HG02610 (cell line): ENCODE results near the gene IL21R.
"Not testable (repeated sequence)": the region's sequence is repeated elsewhere in the genome, so short reads cannot be mapped to it uniquely, and the experiment has no call there.

ENCODE experiments used
- ATAC-seq: cut with Tn5 transposase; IDR thresholded peaks from one replicate; pipeline ENCODE4 v1.9.1; 2021; ENCODE audit warnings: mild to moderate bottlenecking, moderate library complexity; ENCODE audit not compliant: unreplicated experiment

IL21R gene

GRCh38 chr16:27441276-27441675, 39.3 kb downstream of the IL21R start:
- no peak for ATAC-seq

- no peak for ATAC-seq
These were observed 40.0 kb downstream of the IL21R start for GRCh38 chr16:27441998-27442397.

- no peak for ATAC-seq
These were observed 42.0 kb downstream of the IL21R start for GRCh38 chr16:27444015-27444414.

DNA sequence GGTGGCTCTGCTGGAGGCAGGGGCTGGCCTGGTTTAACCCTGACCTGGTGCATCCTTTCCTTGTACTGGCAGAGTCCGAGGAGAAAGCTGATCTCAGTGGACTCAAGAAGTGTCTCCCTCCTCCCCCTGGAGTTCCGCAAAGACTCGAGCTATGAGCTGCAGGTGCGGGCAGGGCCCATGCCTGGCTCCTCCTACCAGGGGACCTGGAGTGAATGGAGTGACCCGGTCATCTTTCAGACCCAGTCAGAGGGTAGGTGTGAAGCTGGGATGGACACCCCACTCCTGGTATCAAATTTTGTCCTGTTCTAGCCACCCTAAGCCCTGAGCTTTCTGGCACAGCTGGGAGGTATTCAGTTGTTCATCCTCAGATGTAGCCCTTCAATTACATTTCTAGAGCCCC, 42.5 kb downstream of the IL21R start:
- ATAC-seq = no peak

GRCh38 chr16:27445502-27446175, 43.7 kb downstream of the IL21R start:
- ATAC-seq = no peak

GRCh38 chr16:27446721-27447120, 44.7 kb downstream of the IL21R start:
- ATAC-seq = no peak

DNA sequence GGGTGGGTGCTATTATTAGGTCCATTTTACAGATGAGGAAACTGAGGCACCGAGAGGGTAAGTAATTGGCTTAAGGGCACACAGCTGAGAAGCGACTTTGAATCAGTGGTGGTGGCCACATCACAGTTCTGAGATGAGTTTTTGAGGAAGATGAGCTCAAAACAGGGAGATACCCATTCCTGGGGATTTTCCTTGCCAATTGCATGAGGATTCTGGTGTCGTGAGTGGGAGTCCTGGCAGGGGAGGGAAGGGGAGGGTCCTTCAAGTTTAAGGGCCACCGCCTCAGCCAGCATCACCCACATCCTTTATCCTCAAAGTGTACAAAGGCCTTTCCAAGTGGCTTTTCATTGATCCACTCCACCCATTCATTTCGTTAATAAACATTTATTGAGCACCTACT, 45.3 kb downstream of the IL21R start:
- ATAC-seq = no peak

DNA sequence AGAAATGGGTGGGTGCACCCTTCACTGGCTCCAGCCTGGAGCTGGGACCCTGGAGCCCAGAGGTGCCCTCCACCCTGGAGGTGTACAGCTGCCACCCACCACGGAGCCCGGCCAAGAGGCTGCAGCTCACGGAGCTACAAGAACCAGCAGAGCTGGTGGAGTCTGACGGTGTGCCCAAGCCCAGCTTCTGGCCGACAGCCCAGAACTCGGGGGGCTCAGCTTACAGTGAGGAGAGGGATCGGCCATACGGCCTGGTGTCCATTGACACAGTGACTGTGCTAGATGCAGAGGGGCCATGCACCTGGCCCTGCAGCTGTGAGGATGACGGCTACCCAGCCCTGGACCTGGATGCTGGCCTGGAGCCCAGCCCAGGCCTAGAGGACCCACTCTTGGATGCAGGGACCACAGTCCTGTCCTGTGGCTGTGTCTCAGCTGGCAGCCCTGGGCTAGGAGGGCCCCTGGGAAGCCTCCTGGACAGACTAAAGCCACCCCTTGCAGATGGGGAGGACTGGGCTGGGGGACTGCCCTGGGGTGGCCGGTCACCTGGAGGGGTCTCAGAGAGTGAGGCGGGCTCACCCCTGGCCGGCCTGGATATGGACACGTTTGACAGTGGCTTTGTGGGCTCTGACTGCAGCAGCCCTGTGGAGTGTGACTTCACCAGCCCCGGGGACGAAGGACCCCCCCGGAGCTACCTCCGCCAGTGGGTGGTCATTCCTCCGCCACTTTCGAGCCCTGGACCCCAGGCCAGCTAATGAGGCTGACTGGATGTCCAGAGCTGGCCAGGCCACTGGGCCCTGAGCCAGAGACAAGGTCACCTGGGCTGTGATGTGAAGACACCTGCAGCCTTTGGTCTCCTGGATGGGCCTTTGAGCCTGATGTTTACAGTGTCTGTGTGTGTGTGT, 46.8 kb downstream of the IL21R start:
- no peak for ATAC-seq

DNA sequence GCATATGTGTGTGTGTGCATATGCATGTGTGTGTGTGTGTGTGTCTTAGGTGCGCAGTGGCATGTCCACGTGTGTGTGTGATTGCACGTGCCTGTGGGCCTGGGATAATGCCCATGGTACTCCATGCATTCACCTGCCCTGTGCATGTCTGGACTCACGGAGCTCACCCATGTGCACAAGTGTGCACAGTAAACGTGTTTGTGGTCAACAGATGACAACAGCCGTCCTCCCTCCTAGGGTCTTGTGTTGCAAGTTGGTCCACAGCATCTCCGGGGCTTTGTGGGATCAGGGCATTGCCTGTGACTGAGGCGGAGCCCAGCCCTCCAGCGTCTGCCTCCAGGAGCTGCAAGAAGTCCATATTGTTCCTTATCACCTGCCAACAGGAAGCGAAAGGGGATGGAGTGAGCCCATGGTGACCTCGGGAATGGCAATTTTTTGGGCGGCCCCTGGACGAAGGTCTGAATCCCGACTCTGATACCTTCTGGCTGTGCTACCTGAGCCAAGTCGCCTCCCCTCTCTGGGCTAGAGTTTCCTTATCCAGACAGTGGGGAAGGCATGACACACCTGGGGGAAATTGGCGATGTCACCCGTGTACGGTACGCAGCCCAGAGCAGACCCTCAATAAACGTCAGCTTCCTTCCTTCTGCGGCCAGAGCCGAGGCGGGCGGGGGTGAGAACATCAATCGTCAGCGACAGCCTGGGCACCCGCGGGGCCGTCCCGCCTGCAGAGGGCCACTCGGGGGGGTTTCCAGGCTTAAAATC, 47.6 kb downstream of the IL21R start:
- peak; percentile 58 for ATAC-seq

GRCh38 chr16:27450196-27450549, 48.2 kb downstream of the IL21R start:
- no peak for ATAC-seq

- no peak for ATAC-seq
These were observed 50.9 kb downstream of the IL21R start for GRCh38 chr16:27452569-27453493.

GRCh38 chr16:27453494-27453825, 51.5 kb downstream of the IL21R start:
- ATAC-seq = no peak

DNA sequence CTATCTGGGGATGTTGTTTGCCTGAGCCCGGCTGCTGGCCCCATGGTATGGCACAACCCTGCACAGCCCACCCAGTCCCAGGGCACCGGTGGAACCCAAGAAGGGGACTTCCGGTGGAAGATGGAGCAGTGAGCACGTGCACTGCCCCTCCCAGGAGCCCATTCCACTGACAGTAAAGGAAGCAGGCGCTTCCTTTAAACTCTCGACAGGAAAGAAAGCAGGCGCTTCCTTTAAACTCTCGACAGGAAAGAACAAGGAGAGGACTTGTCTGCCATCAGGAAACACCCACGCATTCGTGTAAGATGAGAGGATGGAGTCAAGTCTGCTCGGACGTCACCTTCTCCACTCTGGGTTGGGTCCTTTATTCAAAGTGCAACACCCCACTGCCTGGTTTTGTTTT, 53.7 kb downstream of the IL21R start:
- no peak for ATAC-seq

- ATAC-seq = not testable (repeated sequence)
These were observed 55.6 kb downstream of the IL21R start for GRCh38 chr16:27457605-27457900.

DNA sequence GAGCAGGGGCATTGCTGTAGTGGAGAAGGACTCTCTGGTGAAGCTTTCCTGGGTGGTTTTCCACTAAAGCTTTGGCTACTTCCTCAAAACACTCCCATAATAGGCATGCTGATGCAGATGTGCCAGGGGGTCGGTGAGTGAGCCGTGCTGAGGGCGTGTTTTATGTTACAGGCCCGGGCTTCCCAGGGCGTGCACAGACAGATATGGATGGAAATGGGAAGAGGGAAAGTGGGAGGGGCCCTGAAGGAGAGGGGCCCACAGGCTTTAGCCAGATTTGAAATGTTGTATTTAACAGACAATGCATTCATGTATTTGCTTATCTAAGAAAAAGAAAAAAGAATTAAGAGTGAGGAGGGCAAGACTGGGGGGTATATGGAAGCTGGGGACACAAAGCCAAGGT, 56.3 kb downstream of the IL21R start:
- ATAC-seq = no peak

DNA sequence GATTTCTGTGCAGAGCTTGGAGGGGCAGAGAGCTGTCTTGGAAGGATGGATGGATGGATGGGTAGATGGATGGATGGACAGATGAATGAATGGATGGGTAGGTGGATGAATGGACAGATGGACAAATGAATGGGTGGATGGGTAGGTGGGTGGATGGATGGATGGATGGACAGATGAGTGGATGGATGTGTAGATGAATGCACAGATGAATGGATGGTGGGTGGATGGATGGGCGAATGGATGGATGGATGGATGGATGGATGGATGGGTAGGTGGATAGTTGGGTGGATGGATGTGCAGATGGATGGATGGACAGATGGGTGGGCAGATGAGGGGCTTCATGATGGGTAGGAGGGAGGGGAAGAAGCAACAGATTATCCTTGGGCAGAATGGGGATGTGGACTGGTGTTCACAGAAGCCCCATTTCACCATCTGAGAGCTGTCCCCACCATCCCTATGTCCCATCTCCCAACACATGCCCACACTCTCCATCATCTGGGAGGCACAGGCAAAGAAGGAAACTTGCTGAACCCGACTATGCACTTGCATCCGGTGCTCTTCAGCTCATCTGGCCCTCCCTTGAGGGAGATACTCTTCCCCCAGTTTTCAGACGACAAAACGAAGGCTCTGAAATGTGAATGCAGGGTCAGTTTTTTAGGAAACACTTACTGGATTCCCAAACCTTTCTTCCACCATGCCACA, 57.2 kb downstream of the IL21R start:
- ATAC-seq = no peak

DNA sequence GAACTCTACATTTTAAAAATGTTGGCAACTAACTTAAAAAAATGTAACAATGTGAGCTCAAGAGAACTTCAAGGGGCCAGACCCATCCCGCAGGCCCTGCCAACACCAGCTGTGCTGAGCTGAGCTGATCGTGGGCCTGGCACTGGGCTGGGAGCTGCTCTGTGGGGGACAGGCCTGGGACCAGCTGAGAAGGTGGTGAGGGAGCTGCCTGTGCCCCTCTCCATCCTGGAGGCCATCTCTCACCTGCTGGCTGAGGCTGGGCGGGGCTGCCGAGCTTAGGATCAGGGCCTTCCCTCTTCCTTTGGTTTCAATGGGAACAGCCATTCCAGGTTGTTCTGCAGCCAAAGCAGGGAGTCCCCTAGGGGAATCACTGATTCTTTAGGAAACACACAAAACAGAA, 58.2 kb downstream of the IL21R start:
- no peak for ATAC-seq

- ATAC-seq = no peak
These were observed 58.9 kb downstream of the IL21R start for GRCh38 chr16:27460663-27461482.

DNA sequence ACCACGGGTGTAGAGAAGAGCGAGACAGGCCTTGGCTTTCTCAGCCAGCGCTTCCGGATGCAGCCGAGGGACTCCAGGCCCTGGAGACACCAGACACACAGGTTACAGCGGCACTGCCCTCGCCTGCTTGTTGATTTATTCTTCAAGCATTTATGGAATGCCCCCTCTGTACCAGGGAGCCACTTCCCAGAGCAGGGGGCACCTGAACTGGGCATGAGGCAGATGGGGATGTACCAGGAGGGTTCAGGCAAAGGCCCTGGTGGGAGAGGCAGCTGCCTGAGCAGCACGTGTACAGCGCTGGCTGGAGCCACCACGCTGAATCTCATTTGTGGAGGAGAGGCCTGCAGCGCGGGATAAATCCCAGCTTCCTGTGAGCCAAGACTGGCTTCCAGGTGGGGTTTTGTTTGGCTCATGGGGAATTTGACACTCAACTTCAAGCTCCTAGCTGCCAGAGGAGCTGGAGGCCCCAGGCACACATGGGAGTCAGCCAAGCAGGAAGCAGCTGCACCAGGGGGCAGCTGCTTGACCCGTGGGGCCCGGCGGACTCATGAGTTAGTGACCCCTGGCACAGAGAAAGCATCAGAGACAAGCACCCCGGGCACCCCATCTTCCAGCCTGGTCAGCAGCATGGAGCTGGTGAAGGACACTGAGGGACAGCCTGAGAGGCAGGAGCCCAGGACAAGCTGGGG, 59.7 kb downstream of the IL21R start:
- no peak for ATAC-seq
